HEK293T (cell line): ENCODE data around the gene TMC4.
"Not testable (repeated sequence)": the region's sequence is repeated elsewhere in the genome, so short reads cannot be mapped to it uniquely, and the experiment has no call there.

Source experiments
- CTCF ChIA-PET: fragments of 350-600 bp; formaldehyde crosslinking; extraction: SDS; loops from one replicate; lab custom pipeline; 2021; ENCODE audit warnings: antibody characterized with exemption, inconsistent platforms; lab: Yijun Ruan, JAX
- POLR2A ChIA-PET: fragments of 350-600 bp; formaldehyde crosslinking; extraction: SDS; loops from one replicate; lab custom pipeline; 2020; ENCODE audit warnings: antibody characterized with exemption, inconsistent platforms; lab: Yijun Ruan, JAX
- DNase-seq: peaks from one replicate; pipeline ENCODE4 v3.0.0; 2012; ENCODE audit warnings: mixed read lengths; ENCODE audit errors: extremely low spot score
- ARNT ChIP-seq: fragments of 450-650 bp; IDR thresholded peaks from 2 replicates; pipeline ENCODE4 v1.6.1; 2017; ENCODE audit warnings: mild to moderate bottlenecking
- BHLHE40 ChIP-seq: fragments of 450-650 bp; IDR thresholded peaks from 2 replicates; pipeline ENCODE4 v1.6.1; 2016; ENCODE audit warnings: mild to moderate bottlenecking, moderate library complexity, borderline replicate concordance
- CTBP1 ChIP-seq: fragments of 450-650 bp; IDR thresholded peaks from 2 replicates; pipeline ENCODE4 v1.6.1; 2016; ENCODE audit warnings: borderline replicate concordance
- ELF4 ChIP-seq: fragments of 450-650 bp; IDR thresholded peaks from 2 replicates; pipeline ENCODE4 v1.6.1; 2017; ENCODE audit warnings: antibody characterized with exemption
- FOXA1 ChIP-seq: fragments of 450-650 bp; IDR thresholded peaks from 2 replicates; pipeline ENCODE4 v1.6.1; 2016; ENCODE audit warnings: mild to moderate bottlenecking
- FOXK2 ChIP-seq: fragments of 450-650 bp; IDR thresholded peaks from 2 replicates; pipeline ENCODE4 v1.6.1; 2016; ENCODE audit warnings: mild to moderate bottlenecking
- FOXM1 ChIP-seq: fragments of 450-650 bp; IDR thresholded peaks from 2 replicates; pipeline ENCODE4 v1.6.1; 2017; ENCODE audit warnings: mild to moderate bottlenecking, borderline replicate concordance
- HDGF ChIP-seq: fragments of 450-650 bp; IDR thresholded peaks from 2 replicates; pipeline ENCODE4 v1.6.1; 2017; ENCODE audit warnings: antibody characterized with exemption, borderline replicate concordance
- L3MBTL2 ChIP-seq: fragments of 450-650 bp; conservative IDR thresholded peaks from 2 replicates; pipeline ENCODE4 v1.6.1; 2016; ENCODE audit warnings: mild to moderate bottlenecking
- LEF1 ChIP-seq: fragments of 450-650 bp; IDR thresholded peaks from 2 replicates; pipeline ENCODE4 v1.6.1; 2017; ENCODE audit warnings: mild to moderate bottlenecking, borderline replicate concordance
- NFRKB ChIP-seq: fragments of 450-650 bp; IDR thresholded peaks from 2 replicates; pipeline ENCODE4 v1.6.1; 2016; ENCODE audit warnings: mild to moderate bottlenecking, moderate library complexity
- SP1 ChIP-seq: fragments of 450-650 bp; IDR thresholded peaks from 2 replicates; pipeline ENCODE4 v1.6.1; 2017
- SUZ12 ChIP-seq: fragments of 450-650 bp; IDR thresholded peaks from 2 replicates; pipeline ENCODE4 v1.6.1; 2016; ENCODE audit warnings: mild to moderate bottlenecking
- TARDBP ChIP-seq: fragments of 450-650 bp; IDR thresholded peaks from 2 replicates; pipeline ENCODE4 v1.6.1; 2016
- ZNF384 ChIP-seq: fragments of 450-650 bp; IDR thresholded peaks from 2 replicates; pipeline ENCODE4 v1.6.1; 2016
- TF ChIP-seq, protein P1 (sequence below): fragments of 450-650 bp; IDR thresholded peaks from 2 replicates; pipeline ENCODE4 v1.6.1; 2016

The TMC4 gene

DNA sequence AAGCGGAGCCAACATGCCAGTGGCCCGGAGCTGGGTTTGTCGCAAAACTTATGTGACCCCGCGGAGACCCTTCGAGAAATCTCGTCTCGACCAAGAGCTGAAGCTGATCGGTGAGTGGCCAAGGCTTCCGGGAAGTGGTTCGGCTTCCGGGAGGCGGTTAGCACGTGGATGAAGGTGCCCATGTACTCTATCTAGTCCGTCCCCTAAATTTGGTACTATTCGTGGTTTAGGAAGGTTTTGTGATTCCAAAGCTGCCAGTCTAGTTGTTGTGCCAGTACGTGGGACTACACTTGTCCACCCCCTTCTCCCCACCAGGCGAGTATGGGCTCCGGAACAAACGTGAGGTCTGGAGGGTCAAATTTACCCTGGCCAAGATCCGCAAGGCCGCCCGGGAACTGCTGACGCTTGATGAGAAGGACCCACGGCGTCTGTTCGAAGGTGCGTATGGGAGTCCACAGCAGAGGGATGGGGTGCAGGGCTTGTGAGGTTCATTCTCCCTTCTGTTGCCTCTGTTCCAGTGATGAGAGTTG lies 28.3 kb upstream of the TMC4 start:
- ChIA-PET POLR2A (interaction anchor here (0.7 to 3.4 kb wide), 9 partner anchors 8 to 263 kb away, joined by 3 to 76 read pairs (median 4); partner anchors contain the start of genes CNOT3, LENG1, LENG9 and MBOAT7), CTCF (interaction anchor here (0.5 kb wide), 1 partner anchor 9 kb away, joined by 4 read pairs; no protein-coding TSS in a partner anchor)
- DNase-seq: no peak
- TF ChIP-seq L3MBTL2 (peak; percentile 52), LEF1 (no peak), NFRKB (peak; percentile 2; the same call in 1 of the 2 replicates), TARDBP (no peak)

DNA sequence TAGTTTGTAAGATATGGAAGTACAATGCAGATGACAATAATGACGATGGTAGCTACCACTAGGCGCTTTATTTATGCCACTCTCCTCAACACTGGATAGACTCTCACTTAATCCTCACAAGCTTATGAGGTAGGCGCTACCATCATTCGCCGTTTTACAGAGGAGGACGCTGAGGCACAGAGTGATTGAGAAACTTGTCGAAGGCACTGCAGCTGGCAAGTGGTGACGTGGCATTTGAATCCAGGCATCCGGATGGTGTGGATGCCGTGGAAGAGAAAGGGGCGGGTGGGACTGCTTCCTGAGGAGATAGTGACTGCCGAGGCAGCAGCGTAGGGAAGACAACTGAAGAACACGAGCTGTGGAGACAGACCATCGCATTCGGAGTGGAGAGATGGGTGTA lies 26.4 kb upstream of the TMC4 start:
- POLR2A ChIA-PET: interaction anchor here (2.3 to 3.4 kb wide), 2 partner anchors 9 to 40 kb away, joined by 7 to 76 read pairs; partner anchors contain the start of genes LENG1, MBOAT7 and TSEN34
- TF ChIP-seq FOXA1: no peak
- no peak for DNase-seq
- CTCF ChIA-PET: no interaction called here

DNA sequence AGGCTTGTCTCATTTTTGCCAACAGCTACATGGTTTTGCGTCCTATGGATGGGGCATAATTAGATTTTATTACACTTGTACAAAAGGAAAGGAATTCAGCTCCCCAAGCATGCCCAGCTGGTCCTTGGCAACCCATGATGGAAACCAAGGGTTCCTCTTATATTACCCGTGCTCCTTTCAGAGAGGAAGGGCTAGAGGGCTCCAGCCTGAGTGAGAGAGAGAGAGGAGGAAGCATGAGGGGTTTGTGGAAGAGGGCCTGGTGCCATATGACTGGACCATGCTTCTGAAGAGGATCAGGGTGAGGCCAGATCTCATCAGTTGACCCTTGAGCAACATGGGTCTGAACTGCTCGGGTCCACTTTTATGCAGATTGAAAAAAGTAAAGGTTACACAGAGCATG lies 24.2 kb upstream of the TMC4 start:
- DNase-seq: no peak
- TF ChIP-seq ELF4 (no peak), SP1 (no peak), SUZ12 (no peak), HDGF (no peak), ARNT (no peak), FOXA1 (no peak), NFRKB (no peak), ZNF384 (no peak)
- TF ChIP-seq, protein P1, sequence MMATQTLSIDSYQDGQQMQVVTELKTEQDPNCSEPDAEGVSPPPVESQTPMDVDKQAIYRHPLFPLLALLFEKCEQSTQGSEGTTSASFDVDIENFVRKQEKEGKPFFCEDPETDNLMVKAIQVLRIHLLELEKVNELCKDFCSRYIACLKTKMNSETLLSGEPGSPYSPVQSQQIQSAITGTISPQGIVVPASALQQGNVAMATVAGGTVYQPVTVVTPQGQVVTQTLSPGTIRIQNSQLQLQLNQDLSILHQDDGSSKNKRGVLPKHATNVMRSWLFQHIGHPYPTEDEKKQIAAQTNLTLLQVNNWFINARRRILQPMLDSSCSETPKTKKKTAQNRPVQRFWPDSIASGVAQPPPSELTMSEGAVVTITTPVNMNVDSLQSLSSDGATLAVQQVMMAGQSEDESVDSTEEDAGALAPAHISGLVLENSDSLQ: no peak
- POLR2A ChIA-PET: no interaction called here
- CTCF ChIA-PET: no interaction called here

DNA sequence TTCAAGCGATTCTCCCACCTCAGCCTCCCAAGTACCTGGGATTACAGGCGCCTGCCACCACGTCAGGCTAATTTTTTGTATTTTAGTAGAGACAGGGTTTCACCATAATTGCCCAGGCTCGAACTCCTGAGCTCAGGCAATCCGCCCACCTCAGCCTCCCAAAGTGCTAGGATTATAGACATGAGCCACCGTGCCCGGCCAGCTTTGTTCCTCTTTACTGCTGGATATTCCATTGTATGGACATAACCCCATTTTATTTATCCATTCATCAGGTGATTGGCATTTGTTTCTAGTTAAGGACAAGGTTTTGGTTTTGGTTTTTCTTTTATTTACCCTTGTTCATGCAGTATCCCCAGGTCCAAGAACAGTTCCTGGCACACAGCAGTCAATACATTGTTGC lies 23.6 kb upstream of the TMC4 start:
- ChIA-PET POLR2A (no interaction called here), CTCF (no interaction called here)
- TF ChIP-seq CTBP1 (no peak), ELF4 (no peak), FOXA1 (no peak), ZNF384 (no peak), ARNT (no peak), SP1 (no peak), FOXM1 (no peak), BHLHE40 (no peak), NFRKB (no peak), L3MBTL2 (no peak), TARDBP (no peak), LEF1 (no peak)
- TF ChIP-seq, protein P1: no peak
- DNase-seq: no peak

DNA sequence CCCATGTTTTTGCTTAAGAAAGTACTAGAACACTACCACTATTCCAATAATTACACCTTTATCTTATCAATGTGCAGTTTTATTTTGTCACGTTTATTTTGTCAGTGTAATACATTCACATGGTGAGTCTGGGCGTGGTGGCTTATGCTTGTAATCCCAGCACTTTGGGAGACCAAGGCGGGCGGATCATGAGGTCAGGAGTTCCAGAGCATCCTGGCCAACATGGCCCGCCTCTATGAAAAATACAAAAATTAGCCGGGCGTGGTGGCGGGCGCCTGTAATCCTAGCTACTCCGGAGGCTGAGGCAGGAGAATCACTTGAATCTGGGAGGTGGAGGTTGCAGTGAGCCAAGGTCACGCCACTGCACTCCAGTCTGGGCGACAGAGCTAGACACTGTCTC lies 21.5 kb upstream of the TMC4 start:
- CTCF ChIA-PET, POLR2A ChIA-PET, DNase-seq: not testable (repeated sequence)

DNA sequence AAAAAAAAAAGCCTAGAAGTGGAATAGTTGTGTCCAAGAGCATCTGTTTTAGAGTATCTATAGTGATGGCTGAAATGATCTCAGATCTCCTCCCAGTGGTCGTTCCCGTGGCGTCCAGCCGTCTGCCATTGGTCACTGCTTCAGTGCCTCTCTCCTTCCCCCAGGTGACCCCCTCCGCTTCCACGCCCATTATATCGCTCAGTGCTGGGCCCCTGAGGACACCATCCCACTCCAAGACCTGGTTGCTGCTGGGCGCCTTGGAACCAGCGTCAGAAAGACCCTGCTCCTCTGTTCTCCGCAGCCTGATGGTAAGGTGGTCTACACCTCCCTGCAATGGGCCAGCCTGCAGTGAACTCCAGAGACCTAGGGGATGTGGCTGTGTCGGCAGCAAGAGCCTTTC lies 20.1 kb upstream of the TMC4 start:
- TF ChIP-seq, protein P1: no peak
- TF ChIP-seq ELF4 (no peak), NFRKB (no peak), FOXK2 (no peak), SUZ12 (no peak), FOXM1 (no peak), ZNF384 (no peak), HDGF (no peak), L3MBTL2 (no peak), SP1 (no peak)
- ChIA-PET CTCF (no interaction called here), POLR2A (interaction anchor here (5.3 kb wide), 1 partner anchor 7 kb away, joined by 76 read pairs; the partner anchor contains the start of gene RPS9)
- no peak for DNase-seq

DNA sequence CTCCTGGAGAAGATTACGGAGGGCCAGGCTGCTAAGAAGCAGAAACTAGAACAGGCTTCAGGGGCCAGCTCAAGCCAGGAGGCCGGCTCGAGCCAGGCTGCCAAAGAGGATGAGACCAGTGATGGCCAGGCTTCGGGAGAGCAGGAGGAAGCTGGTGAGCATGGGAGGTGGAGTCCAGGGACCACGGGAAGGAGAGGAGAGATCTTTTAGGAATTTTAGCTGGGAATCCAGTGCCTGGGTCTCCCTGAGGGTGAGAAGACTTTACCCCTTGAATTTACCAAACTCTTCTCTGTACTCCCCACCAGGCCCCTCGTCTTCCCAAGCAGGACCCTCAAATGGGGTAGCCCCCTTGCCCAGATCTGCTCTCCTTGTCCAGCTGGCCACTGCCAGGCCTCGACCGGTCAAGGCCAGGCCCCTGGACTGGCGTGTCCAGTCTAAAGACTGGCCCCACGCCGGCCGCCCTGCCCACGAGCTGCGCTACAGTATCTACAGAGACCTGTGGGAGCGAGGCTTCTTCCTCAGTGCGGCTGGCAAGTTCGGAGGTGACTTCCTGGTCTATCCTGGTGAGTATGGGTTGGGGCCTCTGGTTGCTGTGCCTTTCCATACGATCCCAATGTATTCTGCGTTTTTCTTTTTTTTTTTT lies 19.0 kb upstream of the TMC4 start:
- ChIA-PET CTCF (interaction anchor here (0.5 to 0.7 kb wide), 3 partner anchors 9 to 1929 kb away, joined by 3 to 4 read pairs (median 3); partner anchors contain the start of gene ZNF787), POLR2A (interaction anchor here (0.9 to 5.7 kb wide), 5 partner anchors 8 to 55 kb away, joined by 4 to 76 read pairs (median 5); partner anchors contain the start of genes CNOT3, RPS9 and TMC4)
- no peak for DNase-seq
- TF ChIP-seq CTBP1 (no peak), ZNF384 (no peak), L3MBTL2 (no peak), TARDBP (no peak), SP1 (no peak), NFRKB (no peak), HDGF (no peak), FOXM1 (no peak), ARNT (no peak), FOXK2 (no peak), BHLHE40 (no peak), FOXA1 (no peak), ELF4 (no peak), LEF1 (no peak), SUZ12 (no peak)
- TF ChIP-seq, protein P1: no peak
